Lower leg skin (tissue), 4 donors: ENCODE results near the gene MED31. TPM values are rescaled to one million over a fixed set of nuclear protein-coding genes. Genes with fewer than 3 reads are reported as not detected.
A peak's percentile ranks its signal among the peaks of the same experiment; 100 is the strongest.
"Not testable (repeated sequence)": the region's sequence is repeated elsewhere in the genome, so short reads cannot be mapped to it uniquely, and the experiment has no call there.

Experiments used
- DNase-seq, 2 donors: peaks; one replicate each; pipeline ENCODE4 v3.0.0-alpha.2; 2019; ENCODE audit warnings: low spot score in 2 of 2
- H3K4me3 ChIP-seq: fragments of 200-600 bp; sonication (generic); 2 replicates; pipeline ENCODE4 v1.5.1; 2017; ENCODE audit warnings: mild to moderate bottlenecking, low read depth; ENCODE audit not compliant: poor library complexity, severe bottlenecking
- CTCF ChIP-seq, 3 donors: fragments of 450-650 bp; IDR thresholded peaks; one replicate each; pipeline ENCODE4 v1.5.1; 2016; ENCODE audit warnings: antibody characterized with exemption in 3 of 3, mild to moderate bottlenecking in 3 of 3, moderate library complexity in 2 of 3
- POLR2A ChIP-seq, 2 donors: fragments of 450-650 bp; IDR thresholded peaks; one replicate each; pipeline ENCODE4 v1.6.1; 2016 to 2017; ENCODE audit warnings: antibody characterized with exemption in 2 of 2, mild to moderate bottlenecking in 1 of 2, moderate library complexity in 1 of 2
- WGBS, 2 donors: methylation state at CpG; one replicate each; pipeline ENCODE4 v1.1.5; 2018; 5-methylcytosine and 5-hydroxymethylcytosine counted together
- intact Hi-C: fragments of 100-400 bp; cut with DNase I; formaldehyde crosslinking; loops from one replicate; pipeline ENCODE4 v1.15.0; 2023; ENCODE audit warnings: low total_unique reads
- total RNA-seq, 4 donors: library from RNA; depleted of rRNA; stranded (reverse); fragments of >200 nt; gene quantifications; one replicate each; pipeline ENCODE4 v1.1.0, GENCODE V29; 2016

The MED31 gene
- total RNA-seq, 4 donors from 2014 or later, result 2.4 to 16.5 (median 9.8) TPM

GRCh38 chr17:6666557-6666956, 15.2 kb upstream of the MED31 start:
- intact Hi-C loops, result no loop called here
- WGBS, 2 donors, result 71 to 83% methylated on average over 6 of the region's 6 CpGs
- peak; percentile 49 to 65 for DNase-seq
- TF ChIP-seq POLR2A (IDR thresholded peaks at IDR 0.05) (no peak), CTCF (IDR thresholded peaks at IDR 0.05) (no peak)
- no peak overlapping the region for H3K4me3 ChIP-seq

GRCh38 chr17:6666077-6666521, 14.7 kb upstream of the MED31 start:
- H3K4me3 ChIP-seq, result no peak overlapping the region
- intact Hi-C loops, result no loop called here
- WGBS, 2 donors, result 13 to 15% methylated on average over 9 of the region's 9 CpGs
- peak; percentile 58 to 90 for DNase-seq
- no peak for TF ChIP-seq POLR2A (IDR thresholded peaks at IDR 0.05)
- no peak for TF ChIP-seq CTCF (IDR thresholded peaks at IDR 0.05)

- DNase-seq, result peak in 1 of 2 donors; percentile 53
- intact Hi-C loops, result loop anchor here (5.0 kb wide), 1 partner anchor 344 kb away; no protein-coding TSS in a partner anchor
- 92% methylated on average over 14 of the region's 14 CpGs for WGBS, 2 donors
- not testable (repeated sequence) for H3K4me3 ChIP-seq
Measured at GRCh38 chr17:6663200-6663599, 11.8 kb upstream of the MED31 start.

GRCh38 chr17:6661464-6661848, 10.1 kb upstream of the MED31 start:
- TF ChIP-seq CTCF (IDR thresholded peaks at IDR 0.05) (no peak), POLR2A (IDR thresholded peaks at IDR 0.05) (no peak)
- DNase-seq, result no peak
- intact Hi-C loops, result loop anchor here (5.0 kb wide), 1 partner anchor 346 kb away; no protein-coding TSS in a partner anchor
- no peak overlapping the region for H3K4me3 ChIP-seq
- WGBS, 2 donors, result 78 to 79% methylated on average over 2 of the region's 2 CpGs

GRCh38 chr17:6660805-6661463, 9.5 kb upstream of the MED31 start:
- intact Hi-C loops, result loop anchor here (5.0 kb wide), 1 partner anchor 346 kb away; no protein-coding TSS in a partner anchor
- no peak overlapping the region for H3K4me3 ChIP-seq
- peak in 1 of 2 donors; percentile 73 for DNase-seq
- 48 to 51% methylated on average over 11 of the region's 11 CpGs for WGBS, 2 donors
- no peak for TF ChIP-seq POLR2A (IDR thresholded peaks at IDR 0.05)
- no peak for TF ChIP-seq CTCF (IDR thresholded peaks at IDR 0.05)

GRCh38 chr17:6660101-6660500, 8.7 kb upstream of the MED31 start:
- 71 to 76% methylated on average over 9 of the region's 9 CpGs for WGBS, 2 donors
- DNase-seq, result peak in 1 of 2 donors; percentile 79
- no peak for TF ChIP-seq POLR2A (IDR thresholded peaks at IDR 0.05)
- TF ChIP-seq CTCF (IDR thresholded peaks at IDR 0.05), result no peak
- H3K4me3 ChIP-seq, result no peak overlapping the region
- intact Hi-C loops, result loop anchor here (5.0 kb wide), 1 partner anchor 347 kb away; no protein-coding TSS in a partner anchor

- intact Hi-C loops, H3K4me3 ChIP-seq: not testable (repeated sequence)
- peak in 1 of 2 donors; percentile 74 for DNase-seq
- WGBS, 2 donors, result 92 to 94% methylated on average over 5 of the region's 5 CpGs
Measured at GRCh38 chr17:6658411-6658810, 7.0 kb upstream of the MED31 start.
